ENCODE data around the gene KIZ. TPM values are rescaled to one million over a fixed set of nuclear protein-coding genes. Genes with fewer than 3 reads are reported as not detected.

KIZ gene
- total and polyA plus RNA-seq, 2 donors = 18.7 to 24.7 TPM

DNA sequence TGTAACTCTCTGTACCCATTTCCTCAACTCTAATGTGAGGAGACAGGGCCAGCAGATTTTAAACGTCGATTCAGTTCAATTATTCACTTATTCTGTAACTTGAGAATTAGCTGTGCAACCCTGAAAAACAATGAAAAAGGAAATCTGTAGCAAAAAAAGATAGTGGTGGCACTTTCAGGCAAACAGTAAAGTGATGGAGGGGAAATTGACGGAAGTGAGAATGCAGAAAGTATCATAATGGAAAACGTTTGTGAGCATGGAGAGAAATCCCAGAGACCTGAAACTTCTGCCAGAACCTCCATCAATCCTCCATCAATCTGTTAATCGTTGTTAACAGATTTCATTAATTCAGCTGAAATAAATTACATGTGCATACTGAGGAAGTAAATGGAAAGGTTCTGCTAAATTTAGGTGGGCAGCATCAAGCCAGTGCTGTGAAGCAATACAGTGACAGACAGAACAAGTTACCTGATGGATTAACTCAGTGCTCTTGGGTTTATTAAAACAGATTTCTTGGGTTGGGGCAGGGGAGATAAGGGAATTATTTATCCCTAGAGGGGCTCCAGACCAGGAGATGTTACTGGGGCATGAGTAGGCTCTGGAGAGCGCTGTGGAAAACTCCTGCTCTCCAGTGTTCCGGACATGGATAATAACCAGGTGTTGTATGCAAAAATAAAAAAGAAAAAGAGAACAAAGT lies 17.5 kb downstream of the KIZ start:
- H3K36me3 ChIP-seq (ENCODE audit: control insufficient read depth in 2 of 2, insufficient read depth in 2 of 2, low read length in 1 of 2) = peaks cover 6% of the 10 kb centered on the region in 2 donors
- 96% methylated on average over 7 of the region's 7 CpGs for WGBS

DNA sequence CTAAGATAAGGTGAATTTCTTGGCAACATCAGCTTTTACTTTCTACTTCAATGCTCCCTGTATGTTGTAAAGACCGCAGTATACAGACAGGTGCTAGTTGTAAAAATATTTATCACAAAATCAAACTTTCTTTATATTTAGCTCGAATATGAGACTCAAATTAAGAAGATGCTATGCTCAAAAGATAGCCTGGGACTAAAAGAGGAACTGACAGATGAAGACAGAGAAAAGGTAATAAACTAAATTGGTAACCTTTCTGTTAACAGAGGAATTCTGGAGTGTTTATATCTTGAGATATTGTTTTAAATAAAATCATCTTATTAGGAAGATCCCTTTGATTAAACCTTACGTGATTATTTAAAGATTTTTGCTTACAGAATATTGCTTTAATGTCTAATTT lies 19.5 kb downstream of the KIZ start:
- H3K4me3 ChIP-seq (ENCODE audit: low read length in 2 of 2) = no peak overlapping the region
- peaks cover 4 to 10% of the 10 kb centered on the region in 2 donors for H3K36me3 ChIP-seq (ENCODE audit: control insufficient read depth in 2 of 2, insufficient read depth in 2 of 2, low read length in 1 of 2)
- no peak overlapping the region for H3K27ac ChIP-seq (ENCODE audit: low read depth in 1 of 2, low read length in 1 of 2)
- no peak for DNase-seq (ENCODE audit: low read depth in 6 of 9, low spot score in 9 of 9)
- WGBS = 95% methylated on average over 3 of the region's 3 CpGs
- no peaks in the 10 kb centered on the region for H3K27me3 ChIP-seq (ENCODE audit: control insufficient read depth in 2 of 2, insufficient read depth in 1 of 2, low read length in 1 of 2)
- H3K4me1 ChIP-seq (ENCODE audit: control insufficient read depth in 2 of 2, insufficient read depth in 2 of 2, low read length in 2 of 2) = no peaks in the 10 kb centered on the region
- H3K9me3 ChIP-seq (ENCODE audit: control insufficient read depth in 2 of 2, insufficient read depth in 1 of 2, low read length in 1 of 2) = no peaks in the 10 kb centered on the region

More for the DNA sequence above, 17.5 kb downstream of the KIZ start:
- Histone ChIP-seq H3K4me1 (ENCODE audit: control insufficient read depth in 2 of 2, insufficient read depth in 2 of 2, low read length in 2 of 2) (no peaks in the 10 kb centered on the region), H3K27me3 (ENCODE audit: control insufficient read depth in 2 of 2, insufficient read depth in 1 of 2, low read length in 1 of 2) (no peaks in the 10 kb centered on the region), H3K4me3 (ENCODE audit: low read length in 2 of 2) (no peak overlapping the region), H3K27ac (ENCODE audit: low read depth in 1 of 2, low read length in 1 of 2) (no peak overlapping the region), H3K9me3 (ENCODE audit: control insufficient read depth in 2 of 2, insufficient read depth in 1 of 2, low read length in 1 of 2) (no peaks in the 10 kb centered on the region)
- DNase-seq (ENCODE audit: low read depth in 6 of 9, low spot score in 9 of 9) = no peak

DNA sequence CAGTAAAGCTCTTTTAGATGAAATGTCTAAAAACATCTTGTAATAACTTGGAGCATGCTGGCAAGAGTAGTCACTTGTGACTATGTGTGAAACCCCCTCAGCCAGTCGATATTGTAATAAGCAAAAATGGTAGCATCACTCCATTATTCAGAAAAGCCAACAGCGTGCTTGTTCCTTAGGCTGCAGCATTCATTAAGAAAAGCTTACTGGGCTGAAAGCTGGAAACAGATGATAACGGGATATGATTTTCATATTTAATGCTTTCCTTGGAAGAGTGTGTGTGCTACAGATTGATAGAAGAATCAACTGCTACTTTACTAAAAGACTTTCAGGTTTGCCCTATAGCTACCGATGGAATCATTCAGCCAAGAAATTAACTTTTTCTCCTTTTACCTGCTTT lies 20.3 kb downstream of the KIZ start:
- 97% methylated on average over 4 of the region's 4 CpGs for WGBS
- no peaks in the 10 kb centered on the region for H3K9me3 ChIP-seq (ENCODE audit: control insufficient read depth in 2 of 2, insufficient read depth in 1 of 2, low read length in 1 of 2)
- H3K27me3 ChIP-seq (ENCODE audit: control insufficient read depth in 2 of 2, insufficient read depth in 1 of 2, low read length in 1 of 2) = no peaks in the 10 kb centered on the region
- H3K4me3 ChIP-seq (ENCODE audit: low read length in 2 of 2) = no peak overlapping the region
- no peak overlapping the region for H3K27ac ChIP-seq (ENCODE audit: low read depth in 1 of 2, low read length in 1 of 2)
- no peaks in the 10 kb centered on the region for H3K4me1 ChIP-seq (ENCODE audit: control insufficient read depth in 2 of 2, insufficient read depth in 2 of 2, low read length in 2 of 2)
- DNase-seq (ENCODE audit: low read depth in 6 of 9, low spot score in 9 of 9) = no peak
- peaks cover 2 to 10% of the 10 kb centered on the region in 2 donors for H3K36me3 ChIP-seq (ENCODE audit: control insufficient read depth in 2 of 2, insufficient read depth in 2 of 2, low read length in 1 of 2)

DNA sequence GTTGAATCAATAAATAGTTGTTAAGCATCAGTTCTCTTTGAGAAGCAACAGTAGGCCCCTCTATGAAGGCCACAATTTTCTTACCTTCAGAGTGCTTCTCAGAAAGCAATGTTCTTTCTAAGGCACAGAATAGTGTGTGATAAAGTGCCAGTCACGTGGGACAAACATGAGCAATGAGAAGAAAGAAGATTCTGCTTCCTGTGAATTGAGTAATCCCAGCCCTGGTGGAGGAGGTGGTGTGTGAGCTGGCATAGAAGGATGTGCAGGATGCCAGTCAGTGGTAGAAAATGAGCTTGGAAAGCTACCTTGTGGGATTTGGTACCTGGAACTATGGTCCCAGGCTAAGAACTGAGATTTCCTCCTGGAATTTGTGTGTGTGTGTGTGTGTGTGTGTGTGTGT lies 21.7 kb downstream of the KIZ start:
- Histone ChIP-seq H3K27me3 (ENCODE audit: control insufficient read depth in 2 of 2, insufficient read depth in 1 of 2, low read length in 1 of 2) (no peaks in the 10 kb centered on the region), H3K27ac (ENCODE audit: low read depth in 1 of 2, low read length in 1 of 2) (no peak overlapping the region), H3K4me3 (ENCODE audit: low read length in 2 of 2) (no peak overlapping the region), H3K36me3 (ENCODE audit: control insufficient read depth in 2 of 2, insufficient read depth in 2 of 2, low read length in 1 of 2) (peaks cover 0 to 10% of the 10 kb centered on the region in 2 donors), H3K4me1 (ENCODE audit: control insufficient read depth in 2 of 2, insufficient read depth in 2 of 2, low read length in 2 of 2) (no peaks in the 10 kb centered on the region), H3K9me3 (ENCODE audit: control insufficient read depth in 2 of 2, insufficient read depth in 1 of 2, low read length in 1 of 2) (no peaks in the 10 kb centered on the region)
- DNase-seq (ENCODE audit: low read depth in 6 of 9, low spot score in 9 of 9) = no peak
- 93% methylated on average over 1 of the region's 1 CpG for WGBS

DNA sequence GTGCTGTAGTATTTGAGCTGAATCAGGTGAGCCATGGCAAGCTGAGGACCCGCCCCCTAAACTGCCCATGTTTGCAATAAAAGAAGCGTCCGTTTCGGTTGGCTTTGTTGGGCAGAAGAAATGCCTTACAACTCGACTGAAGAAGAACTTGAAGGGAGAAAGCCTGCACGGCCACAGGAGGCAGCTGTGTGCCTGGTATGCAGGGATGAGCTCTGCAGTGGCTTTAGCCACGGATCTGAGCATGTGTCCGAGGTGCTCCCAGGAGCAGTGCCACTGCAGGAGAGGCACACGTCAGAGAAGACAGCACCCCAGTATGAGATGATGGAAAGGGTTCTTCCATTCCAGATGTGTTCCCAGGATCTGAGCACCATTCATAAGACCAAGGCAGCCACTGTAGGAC lies 23.5 kb downstream of the KIZ start:
- H3K9me3 ChIP-seq (ENCODE audit: control insufficient read depth in 2 of 2, insufficient read depth in 1 of 2, low read length in 1 of 2) = no peaks in the 10 kb centered on the region
- H3K36me3 ChIP-seq (ENCODE audit: control insufficient read depth in 2 of 2, insufficient read depth in 2 of 2, low read length in 1 of 2) = peaks cover 0 to 10% of the 10 kb centered on the region in 2 donors
- DNase-seq (ENCODE audit: low read depth in 6 of 9, low spot score in 9 of 9) = no peak
- no peak overlapping the region for H3K27ac ChIP-seq (ENCODE audit: low read depth in 1 of 2, low read length in 1 of 2)
- H3K27me3 ChIP-seq (ENCODE audit: control insufficient read depth in 2 of 2, insufficient read depth in 1 of 2, low read length in 1 of 2) = no peaks in the 10 kb centered on the region
- WGBS = 97% methylated on average over 9 of the region's 9 CpGs
- H3K4me1 ChIP-seq (ENCODE audit: control insufficient read depth in 2 of 2, insufficient read depth in 2 of 2, low read length in 2 of 2) = no peaks in the 10 kb centered on the region
- no peak overlapping the region for H3K4me3 ChIP-seq (ENCODE audit: low read length in 2 of 2)

DNA sequence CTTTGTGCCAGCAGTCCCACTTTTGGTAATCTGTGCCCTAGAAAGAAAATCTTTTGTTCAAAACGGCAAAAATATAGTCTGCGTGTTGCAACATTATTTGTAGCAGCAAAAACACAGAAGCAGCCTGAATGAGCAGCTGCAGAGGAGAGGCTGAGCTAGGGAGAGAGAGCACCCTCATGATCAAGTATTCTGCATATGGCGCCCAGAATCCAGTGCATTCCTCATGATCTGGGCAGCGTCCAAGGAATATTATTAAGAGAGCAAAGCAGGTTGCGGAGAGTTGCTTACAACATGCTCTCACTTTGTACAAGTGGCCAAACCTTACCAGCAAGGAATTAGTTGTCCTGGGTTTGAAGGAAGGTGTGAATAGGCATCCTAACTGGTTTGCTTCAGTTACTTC lies 25.9 kb downstream of the KIZ start:
- no peak overlapping the region for H3K4me3 ChIP-seq (ENCODE audit: low read length in 2 of 2)
- peaks cover 0 to 10% of the 10 kb centered on the region in 2 donors for H3K36me3 ChIP-seq (ENCODE audit: control insufficient read depth in 2 of 2, insufficient read depth in 2 of 2, low read length in 1 of 2)
- no peak overlapping the region for H3K27ac ChIP-seq (ENCODE audit: low read depth in 1 of 2, low read length in 1 of 2)
- H3K27me3 ChIP-seq (ENCODE audit: control insufficient read depth in 2 of 2, insufficient read depth in 1 of 2, low read length in 1 of 2) = no peaks in the 10 kb centered on the region
- DNase-seq (ENCODE audit: low read depth in 6 of 9, low spot score in 9 of 9) = no peak
- 98% methylated on average over 5 of the region's 5 CpGs for WGBS
- H3K9me3 ChIP-seq (ENCODE audit: control insufficient read depth in 2 of 2, insufficient read depth in 1 of 2, low read length in 1 of 2) = no peaks in the 10 kb centered on the region
- no peaks in the 10 kb centered on the region for H3K4me1 ChIP-seq (ENCODE audit: control insufficient read depth in 2 of 2, insufficient read depth in 2 of 2, low read length in 2 of 2)

DNA sequence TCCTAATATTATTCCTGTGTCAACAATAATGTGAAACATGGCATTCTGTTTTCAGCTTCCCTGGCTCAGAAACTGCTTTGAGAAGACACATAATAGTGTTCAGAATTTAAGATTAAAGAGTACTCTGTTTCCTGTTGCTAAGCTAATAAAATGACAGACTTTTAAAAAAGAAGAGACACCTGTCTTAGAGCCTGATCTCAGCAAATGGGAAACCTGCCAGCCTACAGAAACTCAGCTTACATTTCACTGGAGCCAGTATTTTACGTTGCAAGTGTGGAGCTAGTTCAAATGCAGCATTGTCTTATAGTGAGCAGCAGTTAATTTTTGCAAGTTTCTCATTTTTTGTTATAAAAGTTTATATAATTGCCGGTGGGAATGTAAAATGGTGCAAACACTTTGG lies 28.8 kb downstream of the KIZ start:
- Histone ChIP-seq H3K27me3 (ENCODE audit: control insufficient read depth in 2 of 2, insufficient read depth in 1 of 2, low read length in 1 of 2) (no peaks in the 10 kb centered on the region), H3K27ac (ENCODE audit: low read depth in 1 of 2, low read length in 1 of 2) (no peak overlapping the region), H3K9me3 (ENCODE audit: control insufficient read depth in 2 of 2, insufficient read depth in 1 of 2, low read length in 1 of 2) (no peaks in the 10 kb centered on the region), H3K36me3 (ENCODE audit: control insufficient read depth in 2 of 2, insufficient read depth in 2 of 2, low read length in 1 of 2) (peaks cover 0 to 3% of the 10 kb centered on the region in 2 donors), H3K4me1 (ENCODE audit: control insufficient read depth in 2 of 2, insufficient read depth in 2 of 2, low read length in 2 of 2) (no peaks in the 10 kb centered on the region), H3K4me3 (ENCODE audit: low read length in 2 of 2) (no peak overlapping the region)
- WGBS = 64% methylated on average over 2 of the region's 2 CpGs
- no peak for DNase-seq (ENCODE audit: low read depth in 6 of 9, low spot score in 9 of 9)

DNA sequence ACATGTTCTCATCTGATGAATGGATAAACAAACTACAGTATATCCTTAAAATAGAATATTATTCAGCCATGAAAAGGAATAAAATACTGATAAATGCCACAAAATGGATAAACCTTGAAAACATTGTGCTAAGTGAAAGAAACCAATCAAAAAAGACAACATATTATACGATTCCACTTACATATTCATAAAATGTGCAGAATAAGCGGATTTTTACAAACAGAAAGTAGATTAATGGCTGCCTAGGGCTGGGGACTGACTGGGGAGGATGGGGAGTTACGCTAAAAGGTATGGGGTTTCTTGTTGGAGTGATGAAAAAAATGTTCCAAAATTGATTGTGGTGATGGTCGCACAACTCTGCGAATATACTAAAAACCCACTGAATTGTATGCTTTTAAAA lies 29.4 kb downstream of the KIZ start:
- WGBS = over 99% methylated on average over 5 of the region's 5 CpGs
- Histone ChIP-seq H3K9me3 (ENCODE audit: control insufficient read depth in 2 of 2, insufficient read depth in 1 of 2, low read length in 1 of 2) (no peaks in the 10 kb centered on the region), H3K4me1 (ENCODE audit: control insufficient read depth in 2 of 2, insufficient read depth in 2 of 2, low read length in 2 of 2) (no peaks in the 10 kb centered on the region), H3K4me3 (ENCODE audit: low read length in 2 of 2) (no peak overlapping the region), H3K36me3 (ENCODE audit: control insufficient read depth in 2 of 2, insufficient read depth in 2 of 2, low read length in 1 of 2) (no peaks in the 10 kb centered on the region), H3K27ac (ENCODE audit: low read depth in 1 of 2, low read length in 1 of 2) (no peak overlapping the region), H3K27me3 (ENCODE audit: control insufficient read depth in 2 of 2, insufficient read depth in 1 of 2, low read length in 1 of 2) (no peaks in the 10 kb centered on the region)
- DNase-seq (ENCODE audit: low read depth in 6 of 9, low spot score in 9 of 9) = no peak

DNA sequence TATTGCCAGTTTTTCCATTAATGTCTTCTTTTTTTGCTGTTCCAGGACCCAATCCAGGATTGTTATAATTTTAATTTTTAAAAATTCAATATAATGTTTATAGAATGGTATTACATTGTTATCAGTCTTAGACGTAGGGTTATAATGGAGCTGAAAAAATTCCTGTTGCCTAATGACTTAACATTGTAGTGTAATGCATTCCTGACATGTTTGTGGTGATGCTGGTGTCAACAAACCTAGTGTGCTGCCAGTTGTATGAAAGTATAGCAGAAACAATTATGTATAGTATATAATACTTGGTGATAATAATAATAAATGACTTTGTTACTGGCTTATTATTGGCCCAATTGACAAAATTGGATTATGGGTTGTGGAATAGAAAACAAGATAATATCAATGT lies 30.4 kb downstream of the KIZ start:
- Histone ChIP-seq H3K4me3 (ENCODE audit: low read length in 2 of 2) (no peak overlapping the region), H3K4me1 (ENCODE audit: control insufficient read depth in 2 of 2, insufficient read depth in 2 of 2, low read length in 2 of 2) (no peaks in the 10 kb centered on the region), H3K36me3 (ENCODE audit: control insufficient read depth in 2 of 2, insufficient read depth in 2 of 2, low read length in 1 of 2) (no peaks in the 10 kb centered on the region), H3K9me3 (ENCODE audit: control insufficient read depth in 2 of 2, insufficient read depth in 1 of 2, low read length in 1 of 2) (no peaks in the 10 kb centered on the region), H3K27me3 (ENCODE audit: control insufficient read depth in 2 of 2, insufficient read depth in 1 of 2, low read length in 1 of 2) (no peaks in the 10 kb centered on the region), H3K27ac (ENCODE audit: low read depth in 1 of 2, low read length in 1 of 2) (no peak overlapping the region)
- DNase-seq (ENCODE audit: low read depth in 6 of 9, low spot score in 9 of 9) = no peak
- WGBS = 98% methylated on average over 1 of the region's 1 CpG
